MCF 10A (cell line): ENCODE data around the gene RIPOR2. TPM values are rescaled to one million over a fixed set of nuclear protein-coding genes. Genes with fewer than 3 reads are reported as not detected.
"Not testable (repeated sequence)": the region's sequence is repeated elsewhere in the genome, so short reads cannot be mapped to it uniquely, and the experiment has no call there.

Experiments used
- BruUV-seq: library from RNA; stranded (reverse); fragments of 400-500 nt; replicated peaks from 2 replicates; lab custom pipeline; 2021; lab: Mats Ljungman, UMichigan
- CTCF ChIA-PET: fragments of 300-600 bp; sonication (Branson Sonifier 250); formaldehyde crosslinking; extraction: SDS; loops from one replicate; lab custom pipeline; 2021; ENCODE audit warnings: antibody characterized with exemption, inconsistent platforms; lab: Yijun Ruan, JAX
- POLR2A ChIA-PET: fragments of 300-600, 350-650 bp; sonication (Branson Sonifier 250); formaldehyde crosslinking; extraction: SDS; loops from one replicate; lab custom pipeline; 2020; ENCODE audit warnings: antibody characterized with exemption, inconsistent platforms; lab: Yijun Ruan, JAX
- DNase-seq: peaks from one replicate; pipeline ENCODE4 v3.0.0-alpha.2; 2018; ENCODE audit not compliant: unreplicated experiment
- H3K27ac Mint-ChIP-seq: one replicate; pipeline ENCODE4 v1.8.0; 2022; ENCODE audit warnings: mild to moderate bottlenecking, low read depth, mixed read lengths; ENCODE audit not compliant: unreplicated experiment
- H3K27me3 Mint-ChIP-seq: one replicate; pipeline ENCODE4 v1.8.0; 2022; ENCODE audit warnings: mixed read lengths; ENCODE audit not compliant: insufficient read depth, unreplicated experiment
- H3K36me3 Mint-ChIP-seq: one replicate; pipeline ENCODE4 v1.8.0; 2022; ENCODE audit warnings: mild to moderate bottlenecking, moderate library complexity, mixed read lengths; ENCODE audit not compliant: insufficient read depth, unreplicated experiment
- H3K4me1 Mint-ChIP-seq: one replicate; pipeline ENCODE4 v1.8.0; 2022; ENCODE audit warnings: mixed read lengths; ENCODE audit not compliant: insufficient read depth, unreplicated experiment
- H3K4me3 Mint-ChIP-seq: one replicate; pipeline ENCODE4 v1.8.0; 2022; ENCODE audit warnings: mild to moderate bottlenecking, moderate library complexity, mixed read lengths; ENCODE audit not compliant: unreplicated experiment
- H3K9me3 Mint-ChIP-seq: one replicate; pipeline ENCODE4 v1.8.0; 2022; ENCODE audit warnings: mixed read lengths; ENCODE audit not compliant: unreplicated experiment
- CTCF ChIP-seq: fragments of 200-600 bp; IDR thresholded peaks from one replicate; pipeline ENCODE4 v1.8.0; 2022; ENCODE audit warnings: antibody characterized with exemption, mild to moderate bottlenecking; ENCODE audit not compliant: unreplicated experiment
- intact Hi-C: fragments of 100-400 bp; cut with micrococcal nuclease; formaldehyde crosslinking; loops from 2 replicates; pipeline ENCODE4 v1.14.1; 2022
- total RNA-seq: library from RNA; stranded (reverse); gene quantifications from 2 replicates; pipeline ENCODE4 v1.2.3, GENCODE V29; 2022

The RIPOR2 gene
- total RNA-seq, 1 experiment from 2014 or later = 4.9 TPM

- H3K4me3 Mint-ChIP-seq = no peak overlapping the region
- no peak overlapping the region for H3K27ac Mint-ChIP-seq
- ChIA-PET POLR2A (interaction anchor here (1.2 kb wide), 1 partner anchor 56 kb away, joined by 3 read pairs; no protein-coding TSS in a partner anchor), CTCF (interaction anchor here (2.7 kb wide), 1 partner anchor 14 kb away, joined by 7 read pairs; no protein-coding TSS in a partner anchor)
- H3K4me1 Mint-ChIP-seq = no peaks in the 10 kb centered on the region
- intact Hi-C loops = no loop called here
- TF ChIP-seq CTCF = no peak
- H3K27me3 Mint-ChIP-seq = no peaks in the 10 kb centered on the region
- no peaks in the 10 kb centered on the region for H3K9me3 Mint-ChIP-seq
- no peak for DNase-seq
- H3K36me3 Mint-ChIP-seq = no peaks in the 10 kb centered on the region
- BruUV-seq = no TSS peak
Observed at GRCh38 chr6:24757611-24758010, 178.1 kb downstream of the RIPOR2 start.

DNA sequence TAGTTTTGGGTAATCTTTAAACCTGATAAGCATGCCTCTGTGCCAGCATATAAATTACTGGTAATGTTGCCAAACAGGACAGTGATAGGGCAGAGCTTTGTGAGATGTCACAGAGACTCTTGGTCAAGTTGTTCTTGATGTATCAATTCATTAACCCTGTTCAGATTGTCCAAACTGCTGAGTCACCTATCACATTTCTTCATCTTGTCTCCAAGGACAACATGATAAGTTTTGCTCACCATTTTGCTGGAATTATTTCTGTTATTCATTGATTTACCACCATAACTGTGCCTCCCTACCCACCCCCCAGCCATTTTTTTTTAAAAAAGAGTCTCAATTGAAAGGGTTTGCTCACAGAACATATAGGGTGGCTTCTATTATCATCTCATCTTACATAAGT, 180.5 kb downstream of the RIPOR2 start:
- POLR2A ChIA-PET = interaction anchor here (0.8 kb wide), 1 partner anchor 174 kb away, joined by 3 read pairs; no protein-coding TSS in a partner anchor
- CTCF ChIA-PET = interaction anchor here (1.2 to 1.3 kb wide), 2 partner anchors 12 to 173 kb away, joined by 3 to 4 read pairs; no protein-coding TSS in a partner anchor
- no peaks in the 10 kb centered on the region for H3K4me1 Mint-ChIP-seq

DNA sequence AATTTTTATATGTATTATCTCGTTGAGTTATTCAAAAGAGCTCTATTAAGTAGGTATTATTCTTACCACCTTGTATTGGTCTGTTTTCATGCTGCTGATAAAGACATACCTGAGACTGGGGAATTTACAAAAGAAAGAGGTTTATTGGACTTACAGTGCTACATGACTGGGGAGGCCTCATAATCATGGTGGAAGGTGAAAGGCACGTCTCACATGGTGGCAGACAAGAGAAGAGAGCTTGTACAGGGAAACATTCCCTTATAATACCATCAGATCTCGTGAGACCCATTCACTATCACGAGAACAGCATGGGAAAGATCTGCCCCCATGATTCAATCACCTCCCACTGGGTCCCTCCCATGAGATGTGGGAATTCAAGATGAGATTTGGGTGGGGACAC, 181.4 kb downstream of the RIPOR2 start:
- POLR2A ChIA-PET = interaction anchor here (1.4 to 2.5 kb wide), 2 partner anchors 11 to 36 kb away, joined by 4 to 12 read pairs; partner anchors contain the start of gene C6orf62
- H3K9me3 Mint-ChIP-seq, H3K36me3 Mint-ChIP-seq, DNase-seq, intact Hi-C loops, BruUV-seq, H3K4me1 Mint-ChIP-seq, H3K27me3 Mint-ChIP-seq, H3K27ac Mint-ChIP-seq, H3K4me3 Mint-ChIP-seq: not testable (repeated sequence)
- CTCF ChIA-PET = interaction anchor here (1.2 to 1.3 kb wide), 3 partner anchors 11 to 172 kb away, joined by 3 to 5 read pairs (median 4); no protein-coding TSS in a partner anchor

More for the DNA sequence above, 180.5 kb downstream of the RIPOR2 start:
- H3K9me3 Mint-ChIP-seq = no peaks in the 10 kb centered on the region
- no TSS peak for BruUV-seq
- H3K36me3 Mint-ChIP-seq = no peaks in the 10 kb centered on the region
- no peak overlapping the region for H3K4me3 Mint-ChIP-seq
- no peak for TF ChIP-seq CTCF
- no peak for DNase-seq
- no peak overlapping the region for H3K27ac Mint-ChIP-seq
- no peaks in the 10 kb centered on the region for H3K27me3 Mint-ChIP-seq
- intact Hi-C loops = no loop called here

Other genes with a start within 250 kb of the RIPOR2 start
- gene C6orf62, start 216.8 kb downstream of the RIPOR2 start, total RNA-seq = 96.2 and 101 TPM in 2 replicates
- gene GMNN, start 161.0 kb downstream of the RIPOR2 start, total RNA-seq = 12.5 and 22.4 TPM in 2 replicates
- gene ARMH2, start 137.0 kb downstream of the RIPOR2 start, total RNA-seq = not detected in 2 replicates